Loucy (cell line): ENCODE results near the gene ASTN2.
A peak's percentile ranks its signal among the peaks of the same experiment; 100 is the strongest.

ENCODE experiments used
- H2AFZ ChIP-seq: fragments of 200-600 bp; sonication (generic); 2 replicates; pipeline ENCODE4 v1.6.0; 2016; ENCODE audit warnings: antibody characterized with exemption, mild to moderate bottlenecking, low read length, moderate library complexity
- H3F3A ChIP-seq: fragments of 200-600 bp; 2 replicates; pipeline ENCODE4 v1.6.0; 2016; ENCODE audit warnings: antibody characterized with exemption, low read depth, mild to moderate bottlenecking
- H3K27me3 ChIP-seq: fragments of 200-600 bp; sonication (generic); 2 replicates; pipeline ENCODE4 v1.6.1; 2014; ENCODE audit warnings: low read length, mild to moderate bottlenecking; ENCODE audit not compliant: insufficient read depth, poor library complexity, severe bottlenecking
- H3K36me3 ChIP-seq: fragments of 200-600 bp; sonication (generic); 2 replicates; pipeline ENCODE4 v1.6.1; 2016; ENCODE audit warnings: low read length; ENCODE audit not compliant: insufficient read depth
- H3K4me1 ChIP-seq: fragments of 200-600 bp; sonication (generic); 2 replicates; pipeline ENCODE4 v1.5.1; 2014; ENCODE audit warnings: low read length, mild to moderate bottlenecking; ENCODE audit not compliant: insufficient read depth, poor library complexity, severe bottlenecking
- H3K4me2 ChIP-seq: fragments of 200-600 bp; sonication (generic); 2 replicates; pipeline ENCODE4 v1.6.0; 2014; ENCODE audit warnings: antibody characterized with exemption, low read length, low read depth, mild to moderate bottlenecking; ENCODE audit not compliant: poor library complexity, severe bottlenecking
- H3K4me3 ChIP-seq: fragments of 200-600 bp; sonication (generic); 2 replicates; pipeline ENCODE4 v1.5.1; 2014; ENCODE audit warnings: low read length, mild to moderate bottlenecking, mixed read lengths; ENCODE audit not compliant: poor library complexity, severe bottlenecking
- H3K79me2 ChIP-seq: fragments of 200-600 bp; sonication (generic); 2 replicates; pipeline ENCODE4 v1.6.1; 2014; ENCODE audit warnings: low read length; ENCODE audit not compliant: insufficient read depth
- H3K9ac ChIP-seq: fragments of 200-600 bp; sonication (generic); 2 replicates; pipeline ENCODE4 v1.6.0; 2014; ENCODE audit warnings: mild to moderate bottlenecking, low read depth, low read length, moderate library complexity; ENCODE audit not compliant: poor library complexity, severe bottlenecking
- H3K9me2 ChIP-seq: fragments of 200-600 bp; sonication (generic); replicated peaks from 2 replicates; pipeline ENCODE4 v1.6.1; 2016; ENCODE audit warnings: low read depth, low read length, mixed read lengths
- H3K9me3 ChIP-seq: fragments of 200-600 bp; sonication (generic); 2 replicates; pipeline ENCODE4 v1.6.1; 2014; ENCODE audit warnings: mild to moderate bottlenecking, antibody characterized with exemption, low read length, low read depth; ENCODE audit not compliant: insufficient read depth
- H4K20me1 ChIP-seq: fragments of 200-600 bp; sonication (generic); 2 replicates; pipeline ENCODE4 v1.6.0; 2014; ENCODE audit warnings: antibody characterized with exemption, low read length, mild to moderate bottlenecking; ENCODE audit not compliant: insufficient read depth, poor library complexity, severe bottlenecking
- EZH2phosphoT487 ChIP-seq: fragments of 200-600 bp; IDR thresholded peaks from 2 replicates; pipeline ENCODE4 v1.6.1; 2018; ENCODE audit warnings: antibody characterized with exemption, mild to moderate bottlenecking, moderate library complexity, borderline replicate concordance
- TF ChIP-seq, protein P1 (sequence below): fragments of 200-600 bp; sonication (generic); conservative IDR thresholded peaks from 2 replicates; pipeline ENCODE4 v1.5.1; 2014; ENCODE audit warnings: mild to moderate bottlenecking, antibody characterized with exemption, low read length

The ASTN2 gene

DNA sequence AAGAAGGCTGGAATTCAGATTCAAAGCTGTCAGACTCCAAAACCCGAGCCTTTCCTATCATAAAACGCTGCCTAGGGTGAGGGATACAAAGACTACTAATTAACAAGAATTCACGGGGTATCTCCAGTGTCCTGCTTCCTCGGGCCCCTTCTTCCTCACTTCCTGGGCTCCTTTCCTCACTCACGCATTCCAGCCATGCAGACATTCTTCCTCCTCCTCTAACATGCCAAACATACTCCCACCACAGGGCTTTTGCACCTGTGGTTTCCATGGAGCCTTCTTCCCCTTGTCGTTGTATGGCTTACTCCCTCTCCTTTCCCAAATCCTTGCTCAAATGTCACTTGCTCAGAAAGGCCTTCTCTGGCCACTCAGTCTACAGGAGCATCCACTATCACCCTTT is 919.1 kb downstream of the ASTN2 start:
- Histone ChIP-seq H4K20me1 (no peaks in the 10 kb centered on the region), H3K4me2 (no peak overlapping the region), H3K36me3 (no peaks in the 10 kb centered on the region), H2AFZ (no peak overlapping the region), H3K79me2 (no peaks in the 10 kb centered on the region), H3F3A (no peaks in the 10 kb centered on the region), H3K27me3 (no peaks in the 10 kb centered on the region), H3K4me1 (no peaks in the 10 kb centered on the region), H3K9me2 (no peaks in the 10 kb centered on the region), H3K9me3 (no peaks in the 10 kb centered on the region), H3K4me3 (no peak overlapping the region), H3K9ac (no peak overlapping the region)
- no peak for TF ChIP-seq EZH2phosphoT487
- TF ChIP-seq, protein P1, sequence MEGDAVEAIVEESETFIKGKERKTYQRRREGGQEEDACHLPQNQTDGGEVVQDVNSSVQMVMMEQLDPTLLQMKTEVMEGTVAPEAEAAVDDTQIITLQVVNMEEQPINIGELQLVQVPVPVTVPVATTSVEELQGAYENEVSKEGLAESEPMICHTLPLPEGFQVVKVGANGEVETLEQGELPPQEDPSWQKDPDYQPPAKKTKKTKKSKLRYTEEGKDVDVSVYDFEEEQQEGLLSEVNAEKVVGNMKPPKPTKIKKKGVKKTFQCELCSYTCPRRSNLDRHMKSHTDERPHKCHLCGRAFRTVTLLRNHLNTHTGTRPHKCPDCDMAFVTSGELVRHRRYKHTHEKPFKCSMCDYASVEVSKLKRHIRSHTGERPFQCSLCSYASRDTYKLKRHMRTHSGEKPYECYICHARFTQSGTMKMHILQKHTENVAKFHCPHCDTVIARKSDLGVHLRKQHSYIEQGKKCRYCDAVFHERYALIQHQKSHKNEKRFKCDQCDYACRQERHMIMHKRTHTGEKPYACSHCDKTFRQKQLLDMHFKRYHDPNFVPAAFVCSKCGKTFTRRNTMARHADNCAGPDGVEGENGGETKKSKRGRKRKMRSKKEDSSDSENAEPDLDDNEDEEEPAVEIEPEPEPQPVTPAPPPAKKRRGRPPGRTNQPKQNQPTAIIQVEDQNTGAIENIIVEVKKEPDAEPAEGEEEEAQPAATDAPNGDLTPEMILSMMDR: no peak

DNA sequence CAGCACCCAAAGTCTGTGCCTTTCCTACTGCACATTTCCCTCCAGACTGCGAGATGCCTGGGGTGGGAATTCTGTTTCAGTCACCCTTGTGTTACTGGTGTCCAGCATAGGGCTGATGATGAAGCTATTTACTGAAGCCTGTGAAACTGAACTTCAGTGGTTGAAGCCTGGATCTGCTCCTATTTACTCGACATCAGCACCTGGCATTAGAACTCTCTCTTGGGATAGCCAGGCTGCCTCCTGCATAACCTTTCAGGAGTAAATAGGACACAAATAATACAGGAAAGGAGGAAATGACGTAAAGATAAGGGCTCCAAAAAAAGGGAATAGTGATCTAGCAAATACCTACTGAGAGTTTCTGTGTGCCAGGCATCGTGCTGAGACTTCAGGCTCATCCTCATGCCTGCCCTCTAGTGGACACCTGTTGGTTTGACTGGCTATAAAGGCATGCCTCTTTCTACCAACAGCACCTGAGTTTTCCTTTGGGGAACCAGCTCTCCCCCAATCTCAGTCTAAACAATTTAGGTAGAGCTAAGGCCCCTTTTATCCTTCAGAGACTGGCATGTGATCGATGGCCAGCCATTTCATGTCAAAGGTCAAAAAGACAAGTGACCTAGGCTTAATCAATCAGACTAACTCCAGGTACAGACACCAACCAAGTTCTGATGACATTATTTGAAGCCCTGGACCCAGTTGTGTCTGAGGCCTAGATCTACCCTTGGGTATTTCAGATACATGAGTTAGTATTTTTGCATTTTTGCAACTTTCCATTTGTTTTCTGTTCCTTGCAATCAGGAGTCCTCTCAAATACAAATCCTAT is 919.8 kb downstream of the ASTN2 start:
- no peak overlapping the region for H3K4me2 ChIP-seq

DNA sequence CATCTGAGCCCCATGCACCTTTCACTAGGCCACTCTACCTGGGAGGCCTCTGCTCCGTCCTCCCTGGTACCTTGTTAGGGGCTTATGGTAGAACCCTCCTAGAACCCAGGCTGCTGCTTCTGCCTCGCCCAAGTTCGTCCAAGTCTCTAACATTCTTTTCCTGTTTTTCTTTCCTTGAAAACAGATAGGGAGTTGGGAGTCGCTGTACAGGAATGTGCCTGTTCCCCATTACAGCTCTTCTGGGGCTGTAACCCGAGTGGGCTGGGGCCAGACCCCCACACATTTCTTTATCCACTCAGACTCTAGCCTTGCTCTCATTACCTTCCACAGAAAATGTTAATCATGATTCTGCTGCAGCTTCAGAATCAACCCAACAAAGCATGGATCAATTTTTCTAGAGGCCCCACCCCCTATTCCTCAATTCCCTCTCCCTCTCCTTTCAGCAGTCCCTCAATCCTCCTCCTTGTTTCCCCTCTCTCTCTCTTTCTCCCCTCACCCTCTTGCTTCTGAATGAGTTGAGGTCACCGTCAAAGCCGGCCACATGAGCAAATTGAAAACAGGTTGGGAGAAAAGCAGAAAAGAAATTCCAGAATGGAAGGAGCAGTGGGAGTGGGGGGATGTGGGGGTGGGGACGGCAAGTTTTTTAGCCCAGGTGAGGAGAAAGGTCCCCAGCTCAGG is 921.5 kb downstream of the ASTN2 start:
- Histone ChIP-seq H3K9me3 (no peaks in the 10 kb centered on the region), H3K4me3 (no peak overlapping the region), H3K9me2 (no peaks in the 10 kb centered on the region), H3K4me2 (no peak overlapping the region), H3K79me2 (no peaks in the 10 kb centered on the region), H3K36me3 (no peaks in the 10 kb centered on the region), H4K20me1 (no peaks in the 10 kb centered on the region), H2AFZ (no peak overlapping the region), H3F3A (no peaks in the 10 kb centered on the region), H3K27me3 (no peaks in the 10 kb centered on the region), H3K9ac (no peak overlapping the region), H3K4me1 (no peaks in the 10 kb centered on the region)
- TF ChIP-seq EZH2phosphoT487: no peak
- TF ChIP-seq, protein P1: no peak

More for the DNA sequence above, 919.8 kb downstream of the ASTN2 start:
- Histone ChIP-seq H3K79me2 (no peaks in the 10 kb centered on the region), H3K27me3 (no peaks in the 10 kb centered on the region), H3K9me3 (no peaks in the 10 kb centered on the region), H3K36me3 (no peaks in the 10 kb centered on the region), H4K20me1 (no peaks in the 10 kb centered on the region), H3K4me1 (no peaks in the 10 kb centered on the region), H3K9ac (no peak overlapping the region), H3F3A (no peaks in the 10 kb centered on the region), H2AFZ (no peak overlapping the region), H3K9me2 (no peaks in the 10 kb centered on the region), H3K4me3 (no peak overlapping the region)
- TF ChIP-seq, protein P1: peak; percentile 72
- TF ChIP-seq EZH2phosphoT487: no peak
